ENCODE measurements around the gene PXMP2.
A peak's percentile ranks its signal among the peaks of the same experiment; 100 is the strongest.
"Not testable (repeated sequence)": the region's sequence is repeated elsewhere in the genome, so short reads cannot be mapped to it uniquely, and the experiment has no call there.

PXMP2 gene

GRCh38 chr12:132694888-132695287, 7.5 kb downstream of the PXMP2 start:
- not testable (repeated sequence) for DNase-seq (ENCODE audit: low spot score)

DNA sequence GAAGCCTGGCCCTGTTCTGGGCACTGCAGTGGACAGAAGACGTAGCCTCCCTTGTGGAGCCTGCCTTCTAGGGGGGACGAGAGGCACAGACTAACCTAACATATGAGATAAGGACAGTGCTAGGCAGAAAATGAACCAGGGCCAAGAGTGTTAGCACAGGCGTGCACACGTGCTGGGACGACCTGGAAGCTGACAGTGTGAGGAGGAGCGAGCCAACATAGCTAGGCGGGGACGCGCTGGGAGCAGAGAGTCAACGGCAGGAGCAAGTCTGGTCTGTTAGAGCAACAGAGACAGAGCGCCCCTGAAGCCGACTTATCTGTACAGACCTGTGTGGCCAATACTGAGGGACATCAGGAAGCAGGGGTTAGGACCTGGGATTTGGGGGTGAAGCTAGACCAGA, 8.0 kb downstream of the PXMP2 start:
- no peak for DNase-seq (ENCODE audit: low spot score)

DNA sequence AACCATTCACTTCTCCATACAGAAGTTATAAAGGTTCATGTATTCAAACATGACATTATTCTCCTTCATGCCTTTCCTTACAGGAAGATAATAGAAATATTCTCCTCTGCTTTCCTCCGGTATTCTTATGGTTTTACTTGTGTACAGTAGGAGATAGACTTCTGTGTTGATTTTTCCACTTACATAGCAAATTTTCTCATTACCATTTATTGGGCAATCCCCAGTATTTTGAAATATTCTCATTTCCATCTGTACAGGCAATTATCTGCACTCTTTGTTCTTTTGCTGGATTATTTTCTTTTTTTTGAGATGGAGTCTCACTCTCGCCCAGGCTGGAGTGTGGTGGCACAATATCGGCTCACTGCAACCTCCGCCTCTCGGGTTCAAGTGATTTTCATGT, 11.0 kb downstream of the PXMP2 start:
- DNase-seq (ENCODE audit: low spot score): no peak

DNA sequence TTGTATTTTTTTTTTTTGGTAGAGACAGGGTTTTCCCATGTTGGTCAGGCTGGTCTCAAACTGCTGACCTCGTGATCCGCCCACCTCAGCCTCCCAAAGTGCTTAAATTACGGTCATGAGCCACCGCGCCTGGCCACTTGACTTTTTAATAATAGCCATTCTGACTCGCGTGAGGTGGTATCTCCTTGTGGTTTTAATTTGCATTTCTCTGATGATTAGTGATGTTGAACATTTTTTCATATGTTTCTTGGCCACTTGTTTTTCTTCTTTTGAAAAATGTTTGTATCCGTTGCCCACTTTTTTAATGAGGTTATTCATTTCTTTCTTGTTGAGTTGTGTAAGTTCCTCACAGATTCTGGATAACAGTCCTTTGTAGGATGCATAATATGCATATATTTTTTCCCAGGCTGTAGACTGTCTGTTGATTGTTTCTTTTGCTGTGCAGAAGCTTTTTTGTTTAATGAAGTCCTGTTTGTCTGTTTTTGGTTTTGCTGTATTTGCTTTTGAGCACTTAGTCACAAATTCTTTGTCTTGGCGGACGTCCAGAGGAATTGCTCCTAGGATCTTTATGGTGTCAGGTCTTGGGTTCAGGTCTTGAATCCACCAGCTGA, 12.9 kb downstream of the PXMP2 start:
- DNase-seq (ENCODE audit: low spot score): no peak

GRCh38 chr12:132702640-132703039, 15.3 kb downstream of the PXMP2 start:
- no peak for DNase-seq (ENCODE audit: low spot score)

DNA sequence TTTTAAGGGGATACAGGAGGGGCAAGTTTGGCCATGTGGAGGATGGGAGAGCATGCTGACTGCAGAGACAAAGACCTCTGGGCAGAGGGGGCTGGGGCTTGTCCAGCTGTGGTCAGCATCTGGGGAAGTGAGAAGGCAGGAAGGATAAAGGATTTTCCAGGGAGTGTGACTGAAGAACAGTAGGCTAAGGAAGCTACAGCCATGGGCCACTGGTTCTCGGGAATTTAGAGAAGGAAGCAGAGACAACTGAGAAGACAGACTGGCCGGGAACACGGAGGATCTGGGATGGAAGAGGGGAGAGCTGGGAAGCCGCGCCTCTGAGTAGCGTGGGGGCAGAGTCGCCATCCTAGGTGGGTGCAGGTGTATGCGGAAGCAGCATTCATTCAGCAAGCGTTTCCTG, 16.3 kb downstream of the PXMP2 start:
- no peak for DNase-seq (ENCODE audit: low spot score)

DNA sequence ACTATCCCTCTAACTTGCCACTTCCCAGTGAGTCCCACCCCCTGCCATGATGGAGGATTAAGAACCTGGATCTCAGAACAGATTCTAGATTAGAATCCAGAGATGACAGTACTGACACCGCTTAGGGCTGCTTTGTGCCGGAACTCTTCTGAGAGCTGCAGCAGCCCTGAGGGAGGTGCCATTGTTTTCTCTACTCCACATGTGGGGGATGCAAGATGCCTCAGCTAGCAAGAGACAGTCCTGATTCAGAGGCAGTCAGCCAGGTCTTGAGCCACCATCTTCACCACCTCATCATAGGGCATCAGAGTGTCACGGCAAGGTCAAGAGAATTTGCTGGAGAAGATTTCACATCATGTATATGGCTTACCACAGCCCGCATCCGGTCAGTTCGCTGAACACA, 19.9 kb downstream of the PXMP2 start:
- no peak for DNase-seq (ENCODE audit: low spot score)

- DNase-seq (ENCODE audit: low spot score): no peak
Measured at GRCh38 chr12:132708150-132708549, 20.8 kb downstream of the PXMP2 start.

GRCh38 chr12:132710043-132710404, 22.6 kb downstream of the PXMP2 start:
- DNase-seq (ENCODE audit: low spot score): no peak

DNA sequence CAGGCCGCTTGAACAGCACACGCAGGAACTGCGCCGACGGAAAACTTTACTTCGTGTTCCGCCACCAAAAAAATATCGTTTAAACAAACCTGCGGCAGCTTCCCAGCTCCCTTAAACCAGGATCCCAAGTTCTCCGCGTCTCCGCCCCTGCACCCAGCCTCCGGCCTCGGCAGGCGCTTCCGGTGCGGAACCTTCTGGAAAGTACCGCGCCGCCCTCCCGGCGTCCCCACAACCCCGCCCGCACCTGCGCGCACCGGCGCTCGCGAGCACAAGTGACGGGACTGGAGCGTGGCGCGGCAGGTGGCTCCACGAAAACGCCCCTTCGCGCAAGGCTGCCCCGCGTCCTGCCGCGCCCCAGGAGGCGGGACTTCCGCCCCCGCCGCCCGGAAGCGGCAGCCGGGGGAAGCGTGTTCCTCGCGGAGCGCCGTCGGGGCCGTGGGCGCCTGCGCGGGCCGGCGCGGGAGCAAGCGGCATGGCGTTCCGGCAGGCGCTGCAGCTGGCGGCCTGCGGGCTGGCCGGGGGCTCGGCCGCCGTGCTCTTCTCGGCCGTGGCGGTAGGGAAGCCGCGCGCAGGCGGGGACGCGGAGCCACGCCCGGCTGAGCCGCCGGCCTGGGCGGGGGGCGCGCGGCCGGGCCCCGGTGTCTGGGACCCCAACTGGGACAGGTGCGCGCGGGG, 23.2 kb downstream of the PXMP2 start, which contains the start of gene PGAM5:
Gene PGAM5 (plus strand): TSS at position 438 of the 675 bp plus-strand sequence. CDS start 35 bp downstream, at position 473.
- peak; percentile 99 for DNase-seq (ENCODE audit: low spot score)

DNA sequence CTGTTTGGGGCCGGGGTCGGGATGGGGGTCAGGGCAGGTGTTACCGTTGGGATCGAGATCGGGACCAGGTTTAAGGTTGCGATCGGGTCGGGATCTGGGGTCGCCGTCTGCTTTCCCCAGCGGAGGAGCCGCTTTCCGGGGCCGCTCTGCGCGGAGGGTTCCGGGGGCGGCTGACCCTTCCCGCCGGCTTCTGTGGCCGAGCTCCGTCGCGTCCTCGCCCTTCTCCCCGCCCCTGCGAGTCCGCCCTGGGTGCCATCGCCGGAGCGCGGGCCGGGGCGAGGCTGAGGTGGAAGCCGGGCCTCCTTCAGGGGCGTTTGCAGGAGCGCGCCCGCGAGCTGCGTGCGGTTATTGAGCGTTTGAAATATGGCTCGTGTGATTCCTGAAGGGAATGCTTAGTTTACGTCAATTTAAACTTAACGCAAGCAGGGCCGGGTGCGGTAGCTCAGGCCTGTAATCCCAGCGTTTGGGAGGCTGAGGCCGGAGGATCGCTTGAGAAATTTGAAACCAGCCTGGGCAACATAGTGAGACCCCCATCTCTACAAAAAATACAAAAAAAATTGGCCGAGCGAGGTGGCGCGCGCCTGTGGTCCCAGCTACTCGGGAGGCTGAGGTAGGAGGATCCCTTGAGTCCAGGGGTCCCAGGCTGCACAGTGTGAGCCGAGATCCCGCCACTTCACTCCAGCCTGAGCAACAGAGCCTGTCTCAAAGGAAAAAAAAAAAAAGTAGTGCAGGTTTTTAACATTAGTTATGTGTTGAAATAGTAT, 23.9 kb downstream of the PXMP2 start:
- DNase-seq (ENCODE audit: low spot score): peak; percentile 57

DNA sequence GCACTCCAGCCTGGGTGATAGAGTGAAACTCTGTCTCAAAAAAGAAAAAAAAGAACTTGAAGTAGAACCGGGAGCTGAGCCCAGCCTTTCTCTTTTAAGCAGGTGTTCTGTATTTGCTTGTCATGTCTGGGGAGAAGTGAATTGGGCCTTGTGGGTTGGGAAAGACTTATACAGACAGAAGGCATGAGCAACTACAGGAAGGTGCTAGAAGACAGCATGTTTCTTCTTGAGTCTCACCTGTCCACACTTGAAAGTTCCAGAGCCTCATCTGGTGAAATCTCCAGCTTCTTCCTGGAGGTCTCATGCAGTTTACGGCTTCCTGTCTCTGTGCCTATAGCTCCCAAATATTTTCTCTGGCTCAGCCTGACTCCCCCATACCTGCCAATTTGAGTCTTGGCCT, 25.7 kb downstream of the PXMP2 start:
- DNase-seq (ENCODE audit: low spot score): no peak

DNA sequence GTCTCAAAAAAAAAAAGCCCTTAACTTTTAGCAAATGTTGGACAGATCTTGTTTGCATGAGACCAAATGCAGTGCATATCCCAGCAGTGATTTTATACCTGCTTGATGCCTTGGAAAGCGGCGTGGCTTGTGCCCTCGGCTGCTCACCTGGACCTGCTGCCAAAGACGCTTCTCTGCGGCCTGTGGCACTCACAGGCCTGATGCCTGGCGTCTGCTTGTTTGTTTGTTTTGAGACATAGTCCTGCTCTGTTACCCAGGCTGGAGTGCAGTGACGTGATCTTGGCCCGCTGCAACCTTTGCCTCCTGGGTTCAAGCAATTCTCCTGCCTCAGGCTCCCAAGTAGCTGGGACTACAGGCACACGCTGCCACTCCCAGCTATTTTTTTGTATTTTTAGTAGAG, 28.5 kb downstream of the PXMP2 start:
- DNase-seq (ENCODE audit: low spot score): no peak

DNA sequence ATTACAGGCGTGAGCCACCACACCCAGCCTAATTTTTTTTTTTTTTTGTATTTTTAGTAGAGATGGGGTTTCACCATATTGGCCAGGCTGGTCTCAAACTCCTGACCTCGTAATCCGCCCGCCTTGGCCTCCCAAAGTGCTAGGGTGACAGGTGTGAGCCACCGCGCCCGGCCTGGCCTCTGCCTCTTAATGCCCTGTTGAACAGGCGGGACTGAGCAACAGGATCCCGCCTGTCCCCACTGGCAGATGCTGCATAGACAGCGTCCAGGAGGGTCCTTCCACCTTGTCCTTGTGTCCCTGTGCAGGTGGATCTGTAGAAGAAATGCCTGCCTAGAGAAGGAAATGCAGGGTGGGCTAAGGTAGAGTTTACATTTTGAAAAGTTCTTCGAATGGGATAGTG, 29.0 kb downstream of the PXMP2 start:
- no peak for DNase-seq (ENCODE audit: low spot score)

DNA sequence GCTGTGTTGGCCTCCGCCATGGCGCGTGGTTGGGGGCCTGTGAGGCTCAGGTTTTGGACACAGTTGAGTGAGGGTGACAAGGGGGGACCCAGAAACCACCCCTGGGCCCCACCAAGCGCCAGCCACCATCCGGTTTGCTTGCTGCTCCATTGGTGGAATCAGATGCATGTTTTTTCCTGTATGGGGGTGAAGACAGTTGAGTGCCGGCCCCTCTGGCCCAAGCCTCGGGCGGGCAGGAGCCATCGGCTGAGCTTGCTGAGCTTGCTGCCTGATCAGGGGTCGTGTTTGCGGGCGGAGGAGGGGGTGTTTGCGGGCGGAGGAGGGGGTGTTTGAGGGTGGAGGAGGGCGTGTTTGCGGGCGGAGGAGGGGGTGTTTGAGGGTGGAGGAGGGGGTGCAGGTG, 29.6 kb downstream of the PXMP2 start:
- DNase-seq (ENCODE audit: low spot score): no peak

DNA sequence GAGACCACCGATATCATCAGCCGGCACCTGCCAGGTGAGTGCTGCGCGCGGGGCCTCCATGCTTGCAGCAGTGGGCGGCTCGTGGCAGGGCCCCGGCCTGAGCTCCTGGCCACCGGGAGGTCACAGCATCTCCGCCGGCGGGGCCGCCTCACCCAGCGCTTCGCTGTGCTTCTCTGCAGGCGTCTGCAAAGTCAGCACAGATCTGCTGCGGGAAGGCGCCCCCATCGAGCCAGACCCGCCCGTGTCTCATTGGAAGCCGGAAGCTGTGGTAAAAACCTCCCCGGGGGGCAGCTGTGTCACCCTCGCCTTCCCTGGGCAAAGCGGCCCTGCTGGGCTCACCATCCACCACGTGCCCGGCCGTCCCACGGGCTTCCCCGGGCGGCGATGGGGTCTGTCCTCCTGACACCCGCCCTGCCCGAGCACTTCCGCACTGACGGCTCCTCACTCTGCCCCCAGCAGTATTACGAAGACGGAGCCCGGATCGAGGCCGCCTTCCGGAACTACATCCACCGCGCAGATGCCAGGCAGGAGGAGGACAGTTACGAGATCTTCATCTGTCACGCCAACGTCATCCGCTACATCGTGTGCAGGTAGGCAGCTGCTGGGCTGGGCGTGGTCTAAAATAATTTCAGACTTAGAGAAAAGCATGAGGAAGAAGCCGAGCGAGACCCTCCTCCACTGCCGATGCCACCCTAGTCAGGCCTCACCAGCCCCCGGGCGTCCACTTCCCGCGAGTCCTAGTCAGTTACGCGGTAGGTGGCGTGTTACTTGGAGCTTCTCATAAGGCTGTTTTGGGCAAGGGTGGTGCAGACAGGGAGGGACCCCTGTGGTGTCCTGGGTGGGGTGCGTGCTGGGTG, 30.4 kb downstream of the PXMP2 start:
- DNase-seq (ENCODE audit: low spot score): no peak

DNA sequence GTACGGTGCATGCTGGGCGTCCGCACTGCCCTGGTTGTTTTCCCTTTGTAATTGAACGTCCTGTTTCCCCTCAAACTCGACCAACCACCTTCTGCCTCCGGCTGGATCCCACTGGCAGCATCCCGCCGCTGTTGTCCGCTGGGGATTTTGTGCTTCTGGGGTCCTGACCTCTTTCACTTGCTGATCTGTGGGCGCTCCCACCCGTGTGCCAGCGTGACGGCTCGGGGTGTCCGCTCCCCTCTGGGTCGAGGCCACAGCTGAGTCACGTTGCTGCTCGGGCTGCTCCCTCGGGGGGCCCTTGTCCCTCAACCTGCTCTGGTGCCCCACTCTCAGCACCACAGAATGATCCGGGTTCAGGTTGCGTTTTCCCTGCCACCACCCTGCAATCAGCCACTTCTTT, 31.3 kb downstream of the PXMP2 start:
- DNase-seq (ENCODE audit: low spot score): no peak

DNA sequence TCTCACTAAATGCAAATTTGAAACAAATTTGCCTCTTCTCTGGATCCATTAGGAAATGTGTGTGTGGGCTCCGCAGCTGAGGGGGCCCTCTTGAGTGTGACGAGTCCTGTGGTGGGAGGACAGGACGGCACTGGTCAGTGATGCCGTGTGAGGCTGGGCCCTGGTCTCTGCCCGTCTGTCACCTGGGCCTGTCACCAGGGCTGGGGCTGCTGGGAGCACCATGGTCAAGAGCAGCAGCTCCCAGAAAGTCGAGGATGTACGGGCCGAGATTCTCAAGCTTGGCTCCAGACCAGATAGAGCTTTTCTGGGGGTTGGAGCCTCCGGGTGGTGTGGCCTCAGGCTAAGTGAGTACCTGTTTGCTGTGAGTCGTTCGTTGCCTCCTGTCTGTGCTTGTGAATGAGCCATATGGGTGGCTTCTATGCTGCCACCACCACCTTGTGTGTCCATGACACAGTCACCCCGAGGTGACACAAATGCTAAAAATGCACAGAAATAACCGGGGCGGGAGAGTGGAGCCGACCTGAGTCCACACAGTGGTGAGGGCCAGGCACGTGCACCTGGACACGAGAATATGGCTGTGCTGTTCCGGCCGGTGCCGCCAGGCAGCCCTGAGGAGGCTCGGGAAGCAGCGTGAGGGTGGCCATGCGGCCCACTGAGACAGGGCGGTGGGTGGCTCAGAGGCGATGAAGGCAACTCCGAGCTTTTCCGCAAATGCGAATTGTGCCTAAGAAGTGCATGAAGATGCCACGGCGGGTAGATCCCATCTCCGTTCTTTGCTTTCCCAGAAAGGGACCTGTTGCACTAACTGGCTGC, 32.0 kb downstream of the PXMP2 start:
- DNase-seq (ENCODE audit: low spot score): no peak

- DNase-seq (ENCODE audit: low spot score): no peak
Measured at GRCh38 chr12:132719954-132720324, 32.6 kb downstream of the PXMP2 start.

- DNase-seq (ENCODE audit: low spot score): no peak
Measured at GRCh38 chr12:132720606-132721345, 33.4 kb downstream of the PXMP2 start.
